PC-3 (cell line): ENCODE measurements around the gene MSMP.

ENCODE experiments used
- CTCF ChIP-seq: fragments of 300-600 bp; sonication (generic); conservative IDR thresholded peaks from 2 replicates; pipeline ENCODE4 v1.5.1; 2017; ENCODE audit warnings: antibody characterized with exemption, low read depth, mild to moderate bottlenecking, low read length
- EZH2 ChIP-seq: fragments of 300-600 bp; sonication (generic); IDR thresholded peaks from one replicate; pipeline ENCODE4 v1.6.1; 2017; ENCODE audit warnings: antibody characterized with exemption, mild to moderate bottlenecking, low read length; ENCODE audit not compliant: unreplicated experiment
- EZH2phosphoT487 ChIP-seq: fragments of 300-600 bp; sonication (generic); IDR thresholded peaks from 2 replicates; pipeline ENCODE4 v1.6.1; 2018; ENCODE audit warnings: mild to moderate bottlenecking, antibody characterized with exemption, low read length, borderline replicate concordance

- TF ChIP-seq CTCF: no peak
- TF ChIP-seq EZH2phosphoT487: no peak
- no peak for TF ChIP-seq EZH2
Observed at GRCh38 chr9:35741740-35742139, 12.3 kb downstream of the MSMP start.
